ENCODE measurements around the gene PTGR2.
"Not testable (repeated sequence)": the region's sequence is repeated elsewhere in the genome, so short reads cannot be mapped to it uniquely, and the experiment has no call there.

Gene PTGR2

GRCh38 chr14:73833530-73834260, 17.9 kb upstream of the PTGR2 start:
- DNase-seq (ENCODE audit: low read depth), result no peak

- no peak for DNase-seq (ENCODE audit: low read depth)
Observed at GRCh38 chr14:73834261-73834625, 17.4 kb upstream of the PTGR2 start.

DNA sequence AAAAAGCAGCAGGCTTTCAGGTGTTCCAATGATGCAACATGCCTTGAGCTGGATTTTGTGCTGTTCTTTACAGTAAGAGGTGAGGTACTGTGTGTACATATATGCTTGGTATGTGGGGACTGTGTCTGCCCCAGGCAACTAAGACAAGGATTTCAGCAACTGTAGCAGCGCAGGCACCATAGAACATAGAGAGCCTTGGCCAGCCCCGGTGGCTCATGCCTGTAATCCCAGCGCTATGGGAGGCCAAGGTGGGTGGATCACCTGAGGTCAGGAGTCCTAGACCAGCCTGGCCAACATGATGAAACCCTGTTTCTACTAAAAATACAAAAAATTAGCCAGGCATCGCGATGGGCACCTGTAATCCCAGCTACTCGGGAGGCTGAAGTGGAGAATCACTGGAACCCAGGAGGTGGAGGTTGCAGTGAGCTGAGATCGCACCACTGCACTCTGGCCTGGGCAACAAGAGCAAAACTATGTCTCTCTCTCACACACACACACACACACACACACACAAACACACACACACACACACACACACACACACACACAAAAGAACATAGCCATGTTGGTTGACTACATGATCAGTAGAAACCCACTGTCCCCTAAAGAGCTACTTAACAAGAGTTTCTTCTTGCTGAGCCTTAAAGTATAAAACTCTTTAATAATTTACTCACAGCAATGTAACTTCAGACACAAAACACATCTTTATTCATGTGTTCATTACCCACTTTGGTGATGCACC, 13.2 kb upstream of the PTGR2 start:
- DNase-seq (ENCODE audit: low read depth), result not testable (repeated sequence)

GRCh38 chr14:73842201-73842600, 9.4 kb upstream of the PTGR2 start:
- DNase-seq (ENCODE audit: low read depth), result no peak

GRCh38 chr14:73842851-73843250, 8.8 kb upstream of the PTGR2 start:
- no peak for DNase-seq (ENCODE audit: low read depth)

GRCh38 chr14:73843296-73843695, 8.3 kb upstream of the PTGR2 start:
- DNase-seq (ENCODE audit: low read depth), result no peak

GRCh38 chr14:73846947-73847346, 4.7 kb upstream of the PTGR2 start:
- no peak for DNase-seq (ENCODE audit: low read depth)

DNA sequence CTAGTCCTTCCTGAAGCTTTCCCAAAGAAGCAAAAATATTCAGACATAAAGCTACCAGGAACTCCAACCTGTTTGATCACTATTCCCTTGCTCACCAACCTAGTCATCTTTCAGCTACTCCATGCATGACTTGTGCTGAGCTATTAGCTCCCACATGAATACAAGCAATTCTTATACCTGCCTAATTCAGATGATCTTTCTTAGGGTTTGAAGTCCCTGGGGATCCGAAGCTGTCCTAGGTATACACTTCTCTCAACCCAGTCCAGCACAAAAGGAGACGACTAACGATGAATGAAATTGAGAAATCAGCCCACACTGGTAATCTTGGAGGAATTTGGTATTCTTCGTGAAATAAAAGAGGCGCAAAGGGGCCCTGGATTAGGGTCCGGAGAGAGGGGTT, 631 bp upstream of the PTGR2 start:
- DNase-seq (ENCODE audit: low read depth), result no peak

DNA sequence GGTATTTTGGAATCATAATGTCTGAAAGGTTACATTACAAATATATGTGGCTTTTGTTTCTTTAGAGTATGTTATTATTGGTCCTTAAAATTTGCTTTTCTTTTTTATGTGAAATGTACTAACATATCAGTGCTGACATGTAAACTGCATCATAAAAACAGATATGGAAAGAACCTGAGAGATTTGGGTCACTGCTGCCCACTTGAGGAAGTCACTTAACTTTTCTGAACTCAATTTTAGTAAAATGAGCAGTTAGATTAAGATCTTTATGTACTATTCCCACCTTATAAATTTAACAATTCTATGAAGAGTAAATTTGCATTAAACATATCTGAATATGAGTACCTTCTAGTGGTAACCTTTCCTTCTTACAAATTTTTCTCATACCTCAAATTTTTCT, 7.5 kb downstream of the PTGR2 start:
- DNase-seq (ENCODE audit: low read depth), result no peak

DNA sequence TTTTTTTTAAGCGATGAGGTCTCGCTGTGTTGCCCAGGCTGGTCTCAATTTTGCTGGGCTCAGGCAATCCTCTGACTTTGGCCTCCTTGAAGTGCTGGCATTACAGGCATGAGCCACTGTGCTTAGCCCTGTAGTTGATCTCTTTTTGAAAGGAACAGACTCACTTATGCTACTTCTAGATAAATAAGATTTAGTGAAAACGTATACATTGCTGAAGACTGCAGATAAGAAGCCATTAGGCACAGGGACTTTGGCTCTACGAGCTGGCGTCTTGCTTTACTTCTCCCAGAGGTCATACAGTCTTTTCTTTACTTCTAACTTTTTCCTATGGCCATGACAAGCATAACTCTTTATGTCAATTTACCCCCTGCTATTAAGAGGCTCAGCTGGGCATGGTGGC, 9.4 kb downstream of the PTGR2 start:
- no peak for DNase-seq (ENCODE audit: low read depth)

- DNase-seq (ENCODE audit: low read depth), result no peak
Observed at GRCh38 chr14:73862480-73862879, 10.8 kb downstream of the PTGR2 start.

GRCh38 chr14:73863209-73863608, 11.6 kb downstream of the PTGR2 start:
- DNase-seq (ENCODE audit: low read depth), result no peak

DNA sequence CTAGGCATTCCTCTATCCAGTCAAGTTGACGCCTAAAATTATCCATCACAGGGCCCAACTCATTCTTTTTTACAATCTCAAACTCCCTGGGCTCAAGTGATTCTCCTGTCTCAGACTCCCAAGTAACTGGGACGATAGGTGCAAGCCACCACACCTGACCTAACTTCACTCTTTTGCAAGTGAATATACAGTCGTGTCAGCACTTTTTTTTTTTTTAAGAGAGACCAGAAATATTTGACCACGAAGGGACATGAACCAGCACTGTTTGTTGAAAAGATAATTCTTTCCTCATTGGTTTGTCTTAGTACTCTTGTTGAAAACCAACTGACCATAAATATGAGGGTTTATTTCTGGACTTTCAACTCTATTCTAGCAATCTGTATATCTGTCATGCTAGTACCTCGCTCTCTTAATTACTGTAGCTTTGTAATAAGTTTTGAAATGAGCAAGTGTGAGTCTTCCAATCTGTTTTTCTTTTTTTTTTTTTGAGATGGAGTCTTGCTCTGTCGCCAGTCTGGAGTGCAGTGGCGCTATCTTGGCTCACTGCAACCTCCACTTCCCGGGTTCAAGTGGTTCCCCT, 14.0 kb downstream of the PTGR2 start:
- no peak for DNase-seq (ENCODE audit: low read depth)

DNA sequence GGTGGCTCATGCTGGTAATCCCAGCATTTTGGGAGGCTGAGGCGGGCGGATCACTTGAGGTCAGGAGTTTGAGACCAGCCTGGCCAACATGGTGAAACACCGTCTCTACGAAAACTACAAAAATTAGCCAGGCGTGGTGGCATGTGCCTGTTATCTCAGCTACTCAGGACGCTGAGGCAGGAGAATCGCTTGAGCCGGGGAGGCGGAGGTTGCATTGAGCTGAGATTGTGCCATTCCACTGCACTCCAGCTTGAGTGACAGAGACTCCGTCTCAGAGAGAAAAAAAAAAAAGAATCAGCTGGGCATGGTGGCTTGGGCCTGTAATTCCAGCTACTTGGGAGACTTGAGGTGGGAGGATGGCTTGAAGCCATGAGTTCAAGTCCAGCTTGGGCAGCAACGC, 18.1 kb downstream of the PTGR2 start:
- DNase-seq (ENCODE audit: low read depth), result not testable (repeated sequence)

DNA sequence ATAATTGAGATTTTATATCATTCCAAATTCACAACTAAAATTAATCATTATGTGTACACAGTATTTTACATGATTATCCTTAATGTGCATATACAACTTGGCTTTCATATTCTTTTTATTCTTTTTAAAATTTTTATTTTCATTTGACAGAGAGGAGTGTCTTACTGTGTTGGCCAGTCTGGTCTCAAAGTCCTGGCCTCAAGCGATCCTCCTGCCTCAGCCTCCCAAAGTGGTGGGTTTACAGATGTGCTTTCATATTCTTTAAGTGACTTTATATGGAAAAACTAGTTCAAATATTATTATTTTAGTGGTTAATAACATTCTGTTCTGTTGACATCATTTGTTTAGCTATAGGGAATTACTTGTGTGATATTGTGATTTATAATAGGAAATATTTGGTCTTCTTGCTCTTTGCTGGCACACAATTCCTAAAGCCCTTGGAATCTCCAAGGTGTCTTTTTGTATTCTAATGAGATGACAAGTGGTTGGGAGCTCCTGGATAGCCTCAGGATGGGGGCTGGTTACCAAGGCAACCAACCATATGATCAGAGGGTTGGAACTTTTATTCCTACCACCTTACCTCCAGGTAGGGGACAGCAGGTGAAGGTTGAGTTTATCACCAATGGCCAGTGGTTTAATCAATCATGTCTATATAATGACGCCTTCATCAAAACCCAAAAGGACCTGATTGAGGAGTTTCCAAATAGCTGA, 19.0 kb downstream of the PTGR2 start:
- DNase-seq (ENCODE audit: low read depth), result no peak

DNA sequence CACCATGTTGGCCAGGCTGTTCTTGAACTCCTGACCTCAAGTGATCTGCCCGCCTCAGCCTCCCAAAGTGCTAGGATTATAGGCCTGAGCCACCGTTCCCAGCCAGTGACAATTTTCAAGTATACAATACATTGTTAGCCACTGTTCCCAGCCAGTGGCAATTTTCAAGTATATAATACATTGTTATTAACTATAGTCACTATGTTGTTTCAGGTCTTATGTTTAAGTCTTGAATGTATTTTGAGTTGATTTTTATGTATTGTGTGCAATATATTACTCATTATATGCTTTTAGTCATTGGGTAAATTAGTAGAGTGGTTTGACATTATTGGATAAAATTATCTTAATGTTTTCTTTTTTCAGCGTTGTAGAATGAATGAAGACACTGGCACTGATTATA, 22.0 kb downstream of the PTGR2 start:
- DNase-seq (ENCODE audit: low read depth), result no peak

GRCh38 chr14:73877790-73878189, 26.2 kb downstream of the PTGR2 start:
- DNase-seq (ENCODE audit: low read depth), result no peak

DNA sequence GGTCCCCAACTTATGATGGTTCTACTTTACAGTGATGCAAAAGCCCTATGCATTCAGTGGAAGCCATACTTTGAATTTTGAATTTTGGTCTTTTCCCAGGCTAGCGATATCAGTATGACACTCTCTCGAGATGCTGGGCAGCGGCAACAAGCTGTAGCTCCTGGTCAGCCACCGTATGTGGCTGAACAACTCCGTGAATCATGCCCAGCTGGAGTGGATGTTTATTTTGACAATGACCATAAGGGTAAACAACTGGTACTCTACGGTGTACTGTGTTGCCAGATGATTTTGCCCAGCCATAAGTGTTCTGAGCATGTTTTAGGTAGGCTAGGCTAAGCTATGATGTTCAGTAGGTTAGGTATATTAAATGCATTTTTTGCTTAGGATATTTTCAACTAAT, 26.8 kb downstream of the PTGR2 start:
- no peak for DNase-seq (ENCODE audit: low read depth)

DNA sequence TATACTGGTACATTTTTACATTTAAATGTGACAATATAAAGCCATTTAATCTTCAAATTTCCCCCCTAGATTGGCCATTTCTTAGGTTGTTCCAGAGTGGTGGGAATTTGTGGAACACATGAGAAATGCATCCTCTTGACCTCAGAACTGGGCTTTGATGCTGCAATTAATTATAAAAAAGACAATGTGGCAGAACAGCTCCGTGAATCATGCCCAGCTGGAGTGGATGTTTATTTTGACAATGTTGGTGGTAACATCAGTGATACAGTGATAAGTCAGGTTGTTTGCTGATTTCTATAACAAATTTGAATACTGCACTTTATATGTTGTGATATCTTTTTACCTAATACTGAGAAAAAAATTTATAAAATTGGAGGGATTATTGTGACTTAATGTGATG, 27.4 kb downstream of the PTGR2 start:
- DNase-seq (ENCODE audit: low read depth), result no peak

- DNase-seq (ENCODE audit: low read depth), result no peak
Observed at GRCh38 chr14:73884438-73885190, 33.0 kb downstream of the PTGR2 start.

DNA sequence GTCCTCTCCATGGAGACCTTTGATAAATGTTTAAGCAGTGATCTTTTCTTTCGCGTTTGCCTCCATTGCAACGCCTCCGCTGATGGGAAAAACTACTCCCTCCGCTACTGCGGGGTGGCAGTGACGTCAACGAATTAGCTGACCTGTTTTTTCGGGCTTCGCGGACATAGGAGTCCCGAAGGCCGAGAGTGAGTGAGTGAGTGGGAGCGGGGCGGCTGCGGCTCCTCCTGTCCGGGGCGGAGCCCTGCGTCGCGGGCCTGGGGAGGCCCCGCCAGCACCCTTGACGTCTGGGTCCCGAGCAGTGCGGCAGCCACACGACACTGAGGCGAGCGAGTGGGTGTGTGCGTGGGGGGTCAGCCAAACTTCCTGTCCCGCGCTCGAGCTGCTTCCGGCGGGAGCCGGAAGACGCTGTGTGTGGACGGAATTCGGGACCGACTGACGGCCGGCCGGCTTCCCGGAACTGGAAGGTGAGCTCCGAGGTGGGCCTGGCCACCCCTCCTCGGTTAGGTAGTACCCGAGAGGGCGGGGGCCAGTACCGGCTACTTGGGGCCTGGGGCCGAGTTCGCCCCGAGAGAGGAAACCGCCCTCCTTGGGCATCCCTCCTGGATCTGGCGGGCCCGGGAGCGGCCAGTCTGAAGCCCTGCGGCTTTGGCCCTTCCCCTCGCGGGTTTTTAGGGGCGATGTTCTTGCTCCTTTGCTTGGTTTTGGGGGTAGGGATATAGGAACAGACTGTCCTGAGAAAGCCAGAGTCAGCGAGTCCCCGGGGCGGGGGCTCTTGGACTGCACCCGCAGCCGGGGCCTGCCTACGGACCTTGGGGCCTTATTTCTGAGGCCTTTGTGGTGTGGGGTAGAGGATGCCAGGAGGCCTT, 35.1 kb downstream of the PTGR2 start, which contains the start of gene ZNF410:
Gene ZNF410, plus strand, starts transcription at position 411 of the 869 bp plus-strand sequence. CDS start 5,317 bp downstream, outside the sequence.
- peak; percentile 78 for DNase-seq (ENCODE audit: low read depth)

Data from stimulated activated CD8-positive, alpha-beta memory T cell treated with anti-CD3 and anti-CD28 coated beads, Interleukin-7, amount 100 ng/mL, for 24 hours (primary cell).